LNCaP clone FGC (cell line): Measurements from ENCODE around the gene SUCLG2.

ENCODE experiments used
- DNase-seq: peaks from one replicate; pipeline ENCODE4 v3.0.0-alpha.2; 2011; ENCODE audit warnings: low read depth
- H3K4me3 ChIP-seq: 2 replicates; pipeline ENCODE4 v1.5.1; 2011; ENCODE audit warnings: mild to moderate bottlenecking, low read depth, low read length, control low read depth
- TF ChIP-seq, protein P1 (sequence below): IDR thresholded peaks from 2 replicates; pipeline ENCODE4 v1.5.1; 2012; ENCODE audit warnings: mild to moderate bottlenecking; ENCODE audit not compliant: control insufficient read depth, insufficient read depth; ENCODE audit errors: extremely low read depth

Gene SUCLG2

DNA sequence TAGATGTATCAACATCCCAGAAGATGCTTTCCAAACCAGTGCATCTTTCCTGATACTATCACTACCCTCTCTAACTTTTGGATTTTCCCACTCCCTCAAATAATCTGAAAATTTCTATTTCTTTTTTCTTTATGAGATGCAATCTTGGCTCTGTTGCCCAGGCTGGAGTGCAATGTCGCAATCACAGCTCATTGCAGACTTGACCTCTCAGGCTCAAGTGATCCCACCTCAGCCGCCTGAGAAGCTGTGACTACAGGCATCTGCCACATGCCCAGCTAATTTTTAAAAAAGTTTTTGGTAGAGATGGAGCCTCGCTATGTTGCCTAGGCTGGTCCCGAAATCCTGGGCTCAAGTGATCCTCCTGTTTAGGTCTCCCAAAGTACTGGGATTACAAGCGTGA lies 239.7 kb downstream of the SUCLG2 start:
- TF ChIP-seq, protein P1, sequence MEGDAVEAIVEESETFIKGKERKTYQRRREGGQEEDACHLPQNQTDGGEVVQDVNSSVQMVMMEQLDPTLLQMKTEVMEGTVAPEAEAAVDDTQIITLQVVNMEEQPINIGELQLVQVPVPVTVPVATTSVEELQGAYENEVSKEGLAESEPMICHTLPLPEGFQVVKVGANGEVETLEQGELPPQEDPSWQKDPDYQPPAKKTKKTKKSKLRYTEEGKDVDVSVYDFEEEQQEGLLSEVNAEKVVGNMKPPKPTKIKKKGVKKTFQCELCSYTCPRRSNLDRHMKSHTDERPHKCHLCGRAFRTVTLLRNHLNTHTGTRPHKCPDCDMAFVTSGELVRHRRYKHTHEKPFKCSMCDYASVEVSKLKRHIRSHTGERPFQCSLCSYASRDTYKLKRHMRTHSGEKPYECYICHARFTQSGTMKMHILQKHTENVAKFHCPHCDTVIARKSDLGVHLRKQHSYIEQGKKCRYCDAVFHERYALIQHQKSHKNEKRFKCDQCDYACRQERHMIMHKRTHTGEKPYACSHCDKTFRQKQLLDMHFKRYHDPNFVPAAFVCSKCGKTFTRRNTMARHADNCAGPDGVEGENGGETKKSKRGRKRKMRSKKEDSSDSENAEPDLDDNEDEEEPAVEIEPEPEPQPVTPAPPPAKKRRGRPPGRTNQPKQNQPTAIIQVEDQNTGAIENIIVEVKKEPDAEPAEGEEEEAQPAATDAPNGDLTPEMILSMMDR = no peak

GRCh38 chr3:67405193-67405592 lies 249.2 kb downstream of the SUCLG2 start:
- TF ChIP-seq, protein P1 = no peak
- H3K4me3 ChIP-seq = no peak overlapping the region
- no peak for DNase-seq

More for the DNA sequence above, 239.7 kb downstream of the SUCLG2 start:
- DNase-seq = no peak
- H3K4me3 ChIP-seq = no peak overlapping the region

DNA sequence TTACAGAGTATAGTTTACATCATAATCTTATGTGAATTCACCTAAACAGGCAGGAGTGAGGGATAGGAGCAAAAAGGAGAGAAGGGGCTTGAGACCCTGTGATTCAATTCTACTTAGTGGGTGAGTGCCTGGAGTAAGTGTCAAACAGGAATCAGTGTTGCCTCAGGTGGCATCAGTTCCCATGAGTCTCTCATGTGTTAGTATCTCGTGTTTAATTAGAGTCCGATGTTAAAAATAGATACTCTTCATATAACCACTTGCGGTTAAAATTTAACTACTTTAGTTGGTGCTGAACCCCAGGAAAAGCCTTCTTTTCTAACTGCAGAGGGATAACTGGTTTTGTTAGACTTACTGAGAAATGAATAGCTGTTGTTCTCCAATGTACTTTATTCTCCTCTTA lies 251.5 kb downstream of the SUCLG2 start:
- no peak for DNase-seq
- TF ChIP-seq, protein P1 = no peak

DNA sequence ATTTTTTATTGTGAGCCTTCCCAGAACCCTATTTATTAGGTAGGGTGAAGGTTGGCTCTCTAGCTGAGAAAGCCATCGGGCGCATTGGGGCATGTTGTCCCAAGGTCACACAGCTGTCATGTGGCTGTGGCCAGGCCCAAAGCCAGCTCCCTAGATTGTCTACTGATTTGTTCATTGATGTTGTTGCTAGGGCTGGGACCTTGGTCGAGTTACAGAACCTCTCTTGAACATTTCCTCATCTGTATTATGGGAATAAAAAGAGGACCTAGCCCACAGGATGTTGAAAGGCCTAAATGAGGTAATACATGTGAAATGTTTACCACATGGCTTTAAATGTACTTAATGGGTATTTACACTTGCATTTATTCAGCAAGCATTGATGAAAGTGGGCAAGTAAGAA lies 252.5 kb downstream of the SUCLG2 start:
- no peak for DNase-seq
- no peak overlapping the region for H3K4me3 ChIP-seq
- TF ChIP-seq, protein P1 = no peak

More for the DNA sequence above, 251.5 kb downstream of the SUCLG2 start:
- no peak overlapping the region for H3K4me3 ChIP-seq

DNA sequence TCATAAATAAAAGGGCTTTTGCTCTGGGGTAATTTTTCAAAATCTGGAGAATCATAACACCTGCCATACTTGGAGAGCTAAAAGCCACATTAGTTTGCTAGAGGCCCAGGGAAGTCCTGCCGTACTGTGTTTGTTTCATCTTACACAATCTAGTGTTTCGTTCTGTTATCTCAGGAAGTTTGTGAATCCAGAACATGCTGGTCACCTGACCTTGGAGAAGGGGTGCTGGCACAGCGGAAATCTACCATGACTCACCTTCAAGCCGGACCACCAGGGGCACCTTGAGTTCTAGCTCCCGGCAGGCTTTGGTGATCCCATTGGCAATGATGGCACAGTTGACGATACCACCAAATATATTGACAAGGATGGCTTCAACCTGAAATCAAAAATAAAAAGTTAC lies 253.9 kb downstream of the SUCLG2 start:
- H3K4me3 ChIP-seq = no peak overlapping the region
- TF ChIP-seq, protein P1 = no peak
- DNase-seq = no peak

- no peak for DNase-seq
- H3K4me3 ChIP-seq = no peak overlapping the region
- TF ChIP-seq, protein P1 = no peak
These were observed 265.2 kb downstream of the SUCLG2 start for GRCh38 chr3:67389176-67389575.

- H3K4me3 ChIP-seq = no peak overlapping the region
- TF ChIP-seq, protein P1 = no peak
- no peak for DNase-seq
These were observed 265.7 kb downstream of the SUCLG2 start for GRCh38 chr3:67388738-67389137.
